GM19238 (cell line): ENCODE measurements around the gene CLIP2.
"Not testable (repeated sequence)": the region's sequence is repeated elsewhere in the genome, so short reads cannot be mapped to it uniquely, and the experiment has no call there.

Experiments used
- DNase-seq: peaks from one replicate; pipeline ENCODE4 v3.0.0; 2011; ENCODE audit warnings: low spot score; ENCODE audit not compliant: insufficient read length

CLIP2 gene

DNA sequence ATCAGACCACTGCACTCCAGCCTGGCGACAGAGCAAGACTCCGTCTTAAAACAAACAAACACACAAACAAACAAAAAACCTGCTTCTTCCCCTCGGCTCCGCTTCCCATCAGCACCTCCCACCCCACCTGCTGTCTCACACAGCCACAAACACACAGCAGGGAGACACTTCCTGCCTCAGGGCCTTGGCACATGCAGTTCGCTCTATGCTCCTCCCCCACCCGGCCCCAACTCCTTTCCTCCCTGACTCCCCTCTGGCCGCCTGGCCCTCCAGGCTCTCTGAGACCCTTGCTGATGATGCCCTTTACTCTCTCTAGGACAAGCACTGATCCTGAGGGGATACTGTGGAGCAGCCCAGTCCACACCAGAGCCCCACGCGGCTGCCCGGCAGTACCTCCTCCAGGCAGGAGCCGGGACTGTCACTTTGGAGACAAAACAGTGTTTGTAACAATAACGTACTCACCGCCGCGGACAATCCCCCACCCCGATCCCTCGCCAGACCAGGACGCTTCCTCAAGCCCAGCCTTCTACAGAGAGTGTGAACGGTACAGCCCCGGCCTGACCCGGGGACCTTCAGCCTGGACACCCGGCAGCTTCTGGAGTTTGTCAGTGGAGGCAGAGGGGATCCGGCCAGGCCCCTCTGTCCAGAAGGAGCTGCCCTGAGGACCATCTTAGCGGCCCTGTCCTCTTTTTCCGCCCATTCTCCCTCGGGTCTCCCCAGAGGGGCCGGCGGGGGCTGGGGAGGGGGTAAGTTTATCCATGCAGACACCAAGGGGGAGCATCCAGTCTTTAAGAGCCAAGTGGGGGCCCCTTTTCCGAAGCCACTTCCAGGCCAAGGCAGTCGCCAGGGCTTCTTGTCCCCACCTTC, 114.5 kb downstream of the CLIP2 start:
- DNase-seq: no peak

DNA sequence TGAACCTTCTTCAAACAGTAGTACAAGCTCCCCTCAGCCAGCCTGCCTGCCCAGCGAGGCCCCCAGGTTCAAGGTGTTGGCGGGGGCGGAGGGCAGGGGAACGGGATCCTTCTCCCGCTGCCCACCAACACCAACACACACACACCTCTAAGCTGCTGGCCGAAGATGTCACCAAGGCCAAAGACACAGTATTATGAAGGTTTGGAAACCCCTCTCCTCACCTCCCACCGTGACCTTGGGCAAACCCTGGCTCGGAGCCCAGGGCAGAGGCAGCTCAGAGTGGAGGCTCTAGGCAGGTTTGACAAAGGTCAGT, 115.1 kb downstream of the CLIP2 start:
- DNase-seq: no peak

DNA sequence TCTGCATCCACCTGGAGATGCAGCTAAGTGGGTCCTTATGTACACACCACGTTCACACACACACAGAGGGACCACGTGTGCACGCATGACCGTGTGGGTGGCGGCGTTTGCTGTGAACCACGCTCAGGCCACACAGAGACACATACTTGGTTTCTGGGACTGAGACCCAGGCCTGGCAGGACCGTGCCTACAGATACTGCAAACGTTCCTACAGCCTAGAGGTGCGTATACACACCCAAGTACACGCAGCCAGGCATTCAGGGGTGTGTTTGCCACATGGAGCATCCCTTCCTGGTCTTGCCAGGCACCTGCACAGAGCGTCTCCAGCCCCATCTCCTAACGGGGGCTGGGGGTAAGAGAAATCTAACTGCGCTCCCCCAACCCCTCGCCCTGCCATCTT, 115.5 kb downstream of the CLIP2 start:
- DNase-seq: no peak

DNA sequence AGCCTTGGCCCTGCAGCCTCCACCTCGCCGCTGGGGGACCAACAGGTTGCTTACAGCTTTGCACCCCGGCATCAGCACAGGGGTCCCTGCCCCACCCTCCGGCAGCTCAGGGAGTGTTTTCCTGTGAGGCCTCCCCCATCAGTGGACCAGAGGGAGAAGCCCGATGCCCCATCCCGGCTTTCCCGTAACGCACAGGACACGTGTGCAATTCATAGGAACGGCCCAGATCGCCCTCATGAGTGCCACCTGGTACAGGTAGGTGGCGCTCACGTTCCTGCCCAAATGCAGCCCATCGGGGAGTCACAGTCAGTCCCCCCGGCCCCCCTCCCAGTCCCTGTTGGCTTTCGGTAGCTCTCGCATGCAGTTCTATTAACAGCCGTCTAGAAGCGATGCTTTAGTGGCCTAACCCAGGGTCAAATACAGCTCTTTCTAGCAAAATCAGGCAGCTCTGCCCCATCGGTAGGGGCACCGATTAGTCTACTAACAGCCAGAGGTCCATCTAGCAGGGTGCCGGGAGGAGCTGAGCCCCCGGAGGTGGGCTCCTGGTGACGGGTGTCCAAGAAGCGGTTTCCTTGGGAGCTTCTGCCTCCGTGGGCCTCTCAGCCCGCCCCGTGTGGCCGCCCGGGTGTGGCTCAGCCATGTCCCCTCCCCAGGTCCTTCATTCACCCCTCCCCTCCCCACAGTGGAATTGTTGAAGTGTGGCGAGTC, 116.1 kb downstream of the CLIP2 start:
- DNase-seq: no peak

DNA sequence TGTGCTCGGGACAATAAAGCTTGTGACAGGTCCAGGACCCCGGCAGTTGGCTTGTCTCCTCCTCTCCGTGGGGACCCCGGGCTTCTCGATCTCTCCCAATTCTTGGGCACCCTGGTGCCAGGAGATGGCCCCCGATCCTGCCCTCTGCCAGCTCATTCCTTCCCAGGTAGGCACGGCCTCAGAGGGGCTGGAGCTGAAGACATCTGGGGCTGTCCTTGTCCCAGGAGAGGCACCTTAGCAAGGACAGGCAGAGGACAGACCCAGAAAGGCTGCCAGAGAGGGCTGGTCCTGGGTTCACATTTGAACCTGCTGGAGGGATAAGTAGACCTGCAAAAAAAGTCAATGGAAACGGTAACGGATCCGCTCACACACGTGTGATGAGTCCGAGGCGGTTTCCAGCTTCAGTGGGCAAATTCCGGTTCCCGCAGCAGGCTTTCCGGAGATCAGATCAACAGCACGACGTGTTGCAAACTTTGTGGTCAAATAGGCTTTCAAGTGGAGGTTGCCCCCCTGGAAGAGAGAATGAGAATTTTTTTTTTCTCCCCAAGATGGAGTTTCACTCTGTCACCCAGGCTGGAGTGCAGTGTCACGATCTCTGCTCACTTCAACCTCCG, 116.8 kb downstream of the CLIP2 start:
- no peak for DNase-seq

- no peak for DNase-seq
These were observed 118.8 kb downstream of the CLIP2 start for GRCh38 chr7:74407958-74408357.

DNA sequence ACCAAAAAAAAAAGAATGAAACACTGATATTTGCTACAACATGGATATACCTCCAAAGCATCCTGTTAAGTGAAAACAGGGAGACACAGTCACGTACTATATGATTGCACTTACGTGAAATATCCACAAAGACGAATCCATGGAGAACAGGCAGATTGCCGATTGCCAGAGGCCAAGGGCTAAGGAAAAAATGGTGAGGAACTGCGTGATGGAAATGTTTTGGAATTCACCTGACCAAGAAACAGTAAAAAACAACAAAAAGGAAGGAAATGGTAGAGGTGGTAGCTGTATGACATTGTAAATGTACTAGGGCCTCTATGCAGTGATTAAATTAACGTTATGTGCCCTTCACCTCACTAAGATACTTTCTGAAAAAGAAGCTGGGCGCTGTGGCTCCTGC, 120.4 kb downstream of the CLIP2 start:
- no peak for DNase-seq

DNA sequence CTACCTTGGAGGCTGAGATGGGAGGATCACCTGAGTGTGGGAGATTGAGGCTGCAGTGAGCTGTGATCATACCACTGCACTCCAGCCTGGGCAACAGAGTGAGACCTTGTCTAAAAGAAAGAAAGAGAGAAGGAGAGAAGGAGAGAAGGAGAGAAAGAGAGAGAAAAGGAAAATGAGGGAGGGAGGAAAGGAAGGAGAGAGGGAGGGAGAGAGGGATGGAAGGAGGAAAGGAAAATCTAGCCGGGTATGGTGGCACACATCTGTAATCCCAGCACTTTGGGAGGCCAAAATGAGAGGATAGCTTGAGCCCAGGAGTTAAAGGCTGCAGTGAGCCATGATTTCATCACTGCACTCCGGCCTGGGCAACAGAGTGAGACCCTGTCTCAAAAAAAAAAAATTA, 121.6 kb downstream of the CLIP2 start:
- no peak for DNase-seq

DNA sequence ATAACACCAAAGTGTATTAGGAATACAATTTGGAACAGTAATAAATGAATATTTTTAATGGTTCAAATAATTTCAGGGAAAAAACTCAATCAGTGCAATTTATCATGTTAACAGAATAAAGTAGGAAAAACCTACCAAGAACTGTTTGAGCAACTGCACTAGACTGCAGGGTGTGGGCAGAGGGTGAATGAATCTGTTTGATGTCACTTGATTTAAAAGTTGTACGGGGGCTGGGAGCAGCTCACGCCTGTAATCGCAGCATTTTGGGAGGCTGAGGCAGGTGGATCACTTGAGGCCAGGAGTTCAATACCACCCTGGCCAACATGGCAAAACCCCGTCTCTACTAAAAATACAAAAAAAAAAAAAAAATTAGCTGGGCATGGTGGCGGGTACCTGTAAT, 122.4 kb downstream of the CLIP2 start:
- DNase-seq: not testable (repeated sequence)

DNA sequence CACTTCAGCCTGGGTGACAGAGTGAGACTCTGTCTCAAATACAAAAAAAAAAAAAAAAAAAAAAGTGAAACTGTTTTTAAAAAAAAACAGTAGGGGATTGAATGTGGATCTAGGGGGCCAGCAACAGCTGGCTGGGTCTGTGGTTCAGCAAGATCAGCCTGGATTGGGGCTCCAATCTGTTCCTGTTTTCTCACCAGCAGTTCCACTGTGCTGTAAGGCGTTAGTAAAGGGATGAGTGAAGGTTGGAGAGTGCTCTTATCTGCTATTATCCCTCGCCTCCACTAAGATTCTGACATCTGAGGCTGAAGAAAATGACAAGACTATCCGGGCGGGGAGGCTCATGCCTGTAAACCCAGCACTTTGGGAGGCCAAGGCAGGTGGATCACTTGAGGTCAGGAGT, 122.8 kb downstream of the CLIP2 start:
- no peak for DNase-seq

DNA sequence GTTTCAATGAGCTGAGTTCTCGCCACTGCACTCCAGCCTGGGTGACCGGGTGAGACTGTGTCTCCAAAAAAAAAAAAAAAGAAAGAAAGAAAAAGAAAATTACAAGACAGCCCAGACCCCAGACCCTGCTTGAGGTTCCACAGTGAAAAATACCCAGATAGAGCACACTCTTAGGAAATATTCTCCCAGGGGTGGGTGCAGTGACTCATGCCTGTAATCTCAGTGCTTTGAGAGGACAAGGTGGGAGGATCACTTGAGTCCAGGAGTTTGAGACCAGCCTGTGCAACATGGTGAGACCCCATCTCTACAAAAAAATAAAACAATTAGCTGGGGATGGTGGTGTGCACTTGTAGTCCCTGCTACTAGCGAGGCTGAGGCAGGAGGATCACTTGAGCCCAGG, 123.4 kb downstream of the CLIP2 start:
- no peak for DNase-seq

GRCh38 chr7:74414595-74415333, 125.6 kb downstream of the CLIP2 start:
- DNase-seq: not testable (repeated sequence)

GRCh38 chr7:74417419-74417971, 128.3 kb downstream of the CLIP2 start:
- peak; percentile 78 for DNase-seq

DNA sequence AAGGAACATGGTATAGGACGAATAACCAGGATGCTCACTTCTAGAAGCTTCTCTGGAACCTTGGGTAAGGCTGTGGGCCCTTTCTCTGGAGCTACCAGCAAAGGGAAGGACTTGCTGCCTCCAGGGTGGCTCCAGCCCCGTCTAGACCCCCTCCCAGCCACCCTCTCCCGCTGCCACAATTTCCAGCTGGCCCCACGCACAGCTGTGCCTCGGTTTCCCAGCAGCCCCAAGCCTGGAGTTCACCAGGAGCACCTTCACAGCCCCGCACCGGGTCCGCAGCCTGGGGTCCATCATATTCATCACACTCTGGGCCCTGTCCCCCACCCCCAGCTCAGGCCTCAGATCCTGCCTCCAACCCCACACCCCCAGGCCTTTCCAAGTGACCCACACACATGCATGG, 128.9 kb downstream of the CLIP2 start:
- no peak for DNase-seq

DNA sequence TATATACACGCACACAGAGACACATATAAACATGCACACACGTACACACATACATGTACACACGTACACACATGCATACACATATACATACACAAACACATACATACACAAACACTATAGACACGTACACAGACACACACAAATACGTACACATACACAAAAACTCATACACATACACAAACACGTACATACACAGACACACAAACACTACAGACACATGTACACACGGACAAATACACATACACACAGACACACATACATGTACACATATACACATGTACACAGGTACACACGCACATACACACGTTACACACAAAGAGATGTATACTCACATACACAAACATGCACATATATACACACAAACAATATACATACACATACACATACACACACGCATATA, 129.3 kb downstream of the CLIP2 start:
- no peak for DNase-seq

- DNase-seq: not testable (repeated sequence)
These were observed 130.0 kb downstream of the CLIP2 start for GRCh38 chr7:74419232-74419631.

DNA sequence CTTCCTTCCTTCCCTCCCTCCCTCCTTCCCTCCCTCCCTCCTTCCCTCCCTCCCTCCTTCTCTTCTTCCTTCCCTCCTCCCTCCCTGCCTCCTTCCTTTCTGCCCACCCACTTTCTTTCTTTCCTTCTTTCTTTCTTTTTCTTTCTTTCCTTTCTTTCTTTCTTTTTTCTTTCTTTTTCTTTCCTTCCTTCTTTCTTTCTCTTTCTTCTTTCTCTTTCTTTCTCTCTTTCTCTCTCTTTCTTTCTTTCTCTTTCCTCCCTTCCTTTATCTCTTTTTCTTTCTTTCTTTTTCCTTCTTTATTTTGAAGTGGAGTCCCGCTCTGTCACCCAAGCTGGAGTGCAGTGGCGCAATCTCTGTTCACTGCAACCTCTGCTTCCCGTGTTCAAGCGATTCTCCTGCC, 130.8 kb downstream of the CLIP2 start:
- no peak for DNase-seq

DNA sequence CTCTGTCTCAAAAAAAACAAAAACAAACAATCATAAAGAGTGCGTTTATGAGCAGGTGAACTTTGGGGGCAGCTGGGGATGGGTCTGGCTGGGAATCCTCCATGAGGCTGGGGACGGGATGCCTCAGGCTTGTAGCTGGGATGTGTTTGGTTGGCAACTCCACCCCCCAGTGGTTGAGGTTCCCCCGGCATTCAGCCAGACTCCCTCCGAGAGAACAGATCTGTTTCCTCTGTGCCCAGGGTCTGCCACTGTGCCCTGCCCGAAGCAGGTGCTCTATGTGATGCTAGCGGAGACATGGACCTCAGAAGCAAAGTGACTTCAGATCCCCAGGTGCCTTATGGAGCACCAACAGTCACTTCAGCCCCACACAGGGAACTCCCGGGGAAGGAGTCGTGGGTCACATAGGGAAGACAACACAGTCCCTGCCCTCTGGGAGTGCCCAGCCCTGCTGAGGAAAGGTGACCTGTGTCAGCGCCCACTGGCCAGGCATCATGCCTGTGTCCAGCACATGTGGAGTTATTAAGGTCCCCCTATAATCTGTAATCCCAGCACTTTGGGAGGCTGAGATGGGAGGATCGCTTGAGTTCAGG, 135.2 kb downstream of the CLIP2 start:
- DNase-seq: no peak

GRCh38 chr7:74428023-74428422, 138.8 kb downstream of the CLIP2 start:
- DNase-seq: no peak

GRCh38 chr7:74429153-74429747, 140.0 kb downstream of the CLIP2 start:
- DNase-seq: no peak

GRCh38 chr7:74430409-74430808, 141.2 kb downstream of the CLIP2 start:
- not testable (repeated sequence) for DNase-seq
